Stimulated activated CD8-positive, alpha-beta memory T cell treated with anti-CD3 and anti-CD28 coated beads, Interleukin-7, amount 100 ng/mL, for 1 hour (primary cell): ENCODE measurements around the gene ABCD3.
"Not testable (repeated sequence)": the region's sequence is repeated elsewhere in the genome, so short reads cannot be mapped to it uniquely, and the experiment has no call there.

Source experiments
- DNase-seq, 2 donors: peaks; one replicate each; pipeline ENCODE4 v3.0.0-alpha.2; 2020; ENCODE audit warnings: low read depth in 2 of 2

ABCD3 gene

GRCh38 chr1:94417978-94418663 lies at the start of gene ABCD3:
Gene ABCD3, plus strand, starts transcription at chr1:94418389. Its CDS starts 90 bp downstream, at chr1:94418479.
- DNase-seq: peak; percentile 91 to 95

GRCh38 chr1:94372771-94373170 lies 45.4 kb upstream of the ABCD3 start:
- DNase-seq: not testable (repeated sequence)

GRCh38 chr1:94373311-94373710 lies 44.9 kb upstream of the ABCD3 start:
- not testable (repeated sequence) for DNase-seq

- DNase-seq: not testable (repeated sequence)
Measured at GRCh38 chr1:94375666-94376065, 42.5 kb upstream of the ABCD3 start.

GRCh38 chr1:94378493-94378892 lies 39.7 kb upstream of the ABCD3 start:
- DNase-seq: not testable (repeated sequence)

- no peak for DNase-seq
Measured at GRCh38 chr1:94379615-94380014, 38.6 kb upstream of the ABCD3 start.

GRCh38 chr1:94382201-94382600 lies 36.0 kb upstream of the ABCD3 start:
- no peak for DNase-seq

- no peak for DNase-seq
Measured at GRCh38 chr1:94383966-94384408, 34.2 kb upstream of the ABCD3 start.

GRCh38 chr1:94384485-94385265 lies 33.5 kb upstream of the ABCD3 start:
- DNase-seq: no peak

- DNase-seq: no peak
Measured at GRCh38 chr1:94385308-94385929, 32.8 kb upstream of the ABCD3 start.

- DNase-seq: no peak
Measured at GRCh38 chr1:94389298-94389697, 28.9 kb upstream of the ABCD3 start.

- DNase-seq: no peak
Measured at GRCh38 chr1:94394247-94394646, 23.9 kb upstream of the ABCD3 start.

- no peak for DNase-seq
Measured at GRCh38 chr1:94395231-94395630, 23.0 kb upstream of the ABCD3 start.

GRCh38 chr1:94395748-94396309 lies 22.4 kb upstream of the ABCD3 start:
- DNase-seq: no peak

GRCh38 chr1:94396356-94397010 lies 21.7 kb upstream of the ABCD3 start:
- DNase-seq: no peak

GRCh38 chr1:94398356-94398755 lies 19.8 kb upstream of the ABCD3 start:
- DNase-seq: no peak

- no peak for DNase-seq
Measured at GRCh38 chr1:94399453-94399852, 18.7 kb upstream of the ABCD3 start.

- no peak for DNase-seq
Measured at GRCh38 chr1:94401206-94401605, 17.0 kb upstream of the ABCD3 start.

GRCh38 chr1:94406446-94406845 lies 11.7 kb upstream of the ABCD3 start:
- DNase-seq: no peak

- no peak for DNase-seq
Measured at GRCh38 chr1:94408104-94408830, 9.9 kb upstream of the ABCD3 start.

GRCh38 chr1:94411237-94411636 lies 7.0 kb upstream of the ABCD3 start:
- DNase-seq: no peak
